Measurements from ENCODE around the gene NANOGP8.

DNA sequence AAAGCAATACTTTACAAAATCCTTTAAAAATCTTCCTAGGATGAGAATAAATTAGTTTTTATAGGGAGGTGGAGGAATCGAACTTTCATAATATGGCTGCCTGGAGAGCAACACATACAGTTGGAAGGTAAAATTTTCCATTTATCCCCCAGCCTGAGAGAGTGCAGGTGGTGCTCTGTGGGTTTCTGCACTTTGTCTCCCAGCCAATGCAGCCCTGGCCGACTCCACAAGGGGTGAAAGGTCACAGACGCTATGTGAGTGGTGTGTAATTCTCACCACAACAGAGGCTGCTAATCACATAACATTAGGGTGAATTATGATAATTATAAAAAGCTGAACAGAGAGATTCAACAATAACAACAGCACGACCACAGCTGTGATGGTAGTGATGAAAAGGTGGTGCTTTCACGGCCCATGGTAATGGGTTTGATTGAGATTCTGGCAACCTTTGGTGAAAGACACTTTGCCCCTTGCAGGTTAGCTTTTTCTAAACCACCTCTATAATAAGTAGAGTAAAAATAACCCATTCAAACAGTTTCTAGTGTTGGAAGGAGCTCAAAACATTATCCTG, 30.1 kb upstream of the NANOGP8 start:
- TF ChIP-seq, protein P1, sequence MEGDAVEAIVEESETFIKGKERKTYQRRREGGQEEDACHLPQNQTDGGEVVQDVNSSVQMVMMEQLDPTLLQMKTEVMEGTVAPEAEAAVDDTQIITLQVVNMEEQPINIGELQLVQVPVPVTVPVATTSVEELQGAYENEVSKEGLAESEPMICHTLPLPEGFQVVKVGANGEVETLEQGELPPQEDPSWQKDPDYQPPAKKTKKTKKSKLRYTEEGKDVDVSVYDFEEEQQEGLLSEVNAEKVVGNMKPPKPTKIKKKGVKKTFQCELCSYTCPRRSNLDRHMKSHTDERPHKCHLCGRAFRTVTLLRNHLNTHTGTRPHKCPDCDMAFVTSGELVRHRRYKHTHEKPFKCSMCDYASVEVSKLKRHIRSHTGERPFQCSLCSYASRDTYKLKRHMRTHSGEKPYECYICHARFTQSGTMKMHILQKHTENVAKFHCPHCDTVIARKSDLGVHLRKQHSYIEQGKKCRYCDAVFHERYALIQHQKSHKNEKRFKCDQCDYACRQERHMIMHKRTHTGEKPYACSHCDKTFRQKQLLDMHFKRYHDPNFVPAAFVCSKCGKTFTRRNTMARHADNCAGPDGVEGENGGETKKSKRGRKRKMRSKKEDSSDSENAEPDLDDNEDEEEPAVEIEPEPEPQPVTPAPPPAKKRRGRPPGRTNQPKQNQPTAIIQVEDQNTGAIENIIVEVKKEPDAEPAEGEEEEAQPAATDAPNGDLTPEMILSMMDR (optimal IDR thresholded peaks at IDR 0.05 in 1 of 3, IDR thresholded peaks at IDR 0.05 in 1 of 3, conservative IDR thresholded peaks at IDR 0.05 in 1 of 3; ENCODE audit: extremely low read depth in 1 of 3, insufficient read depth in 2 of 3, low read length in 3 of 3) = no peak
- TF ChIP-seq EZH2 (IDR thresholded peaks at IDR 0.05; ENCODE audit: low read length) = no peak

Measured in keratinocyte (primary cell).